Measurements from ENCODE around the gene RTN3. TPM values are rescaled to one million over a fixed set of nuclear protein-coding genes. Genes with fewer than 3 reads are reported as not detected.
"Not testable (repeated sequence)": the region's sequence is repeated elsewhere in the genome, so short reads cannot be mapped to it uniquely, and the experiment has no call there.

The RTN3 gene
- total RNA-seq, 1 donor from 2014 or later, result 116 TPM

GRCh38 chr11:63769714-63770455 lies 88.6 kb downstream of the RTN3 start:
- H3K27ac ChIP-seq, result peak overlapping the region; percentile 55
- H3K36me3 ChIP-seq, result no peaks in the 10 kb centered on the region
- no peak for TF ChIP-seq CTCF (IDR thresholded peaks at IDR 0.05)
- H3K27me3 ChIP-seq, result no peaks in the 10 kb centered on the region
- no peak for DNase-seq
- intact Hi-C loops (cut with DNase I), result no loop called here
- ATAC-seq, result no peak
- H3K4me1 ChIP-seq, result peaks cover 22% of the 10 kb centered on the region
- H3K4me3 ChIP-seq, result peak overlapping the region; percentile 82
- no peaks in the 10 kb centered on the region for H3K9me3 ChIP-seq

GRCh38 chr11:63770763-63771162 lies 89.5 kb downstream of the RTN3 start:
- intact Hi-C loops (cut with DNase I), result no loop called here
- peaks cover 22% of the 10 kb centered on the region for H3K4me1 ChIP-seq
- no peak overlapping the region for H3K27ac ChIP-seq
- no peaks in the 10 kb centered on the region for H3K36me3 ChIP-seq
- no peaks in the 10 kb centered on the region for H3K27me3 ChIP-seq
- no peaks in the 10 kb centered on the region for H3K9me3 ChIP-seq
- no peak overlapping the region for H3K4me3 ChIP-seq
- ATAC-seq, result no peak
- no peak for DNase-seq
- TF ChIP-seq CTCF (IDR thresholded peaks at IDR 0.05), result no peak

- intact Hi-C loops (cut with DNase I), result not testable (repeated sequence)
Measured at GRCh38 chr11:63771741-63772318, 90.5 kb downstream of the RTN3 start.

GRCh38 chr11:63775191-63775590 lies 93.9 kb downstream of the RTN3 start:
- DNase-seq (no peak), ATAC-seq (no peak)
- H3K27ac ChIP-seq, result no peak overlapping the region

More at GRCh38 chr11:63771741-63772318, 90.5 kb downstream of the RTN3 start:
- H3K4me1 ChIP-seq, result peaks cover 17% of the 10 kb centered on the region
- not testable (repeated sequence) for DNase-seq, H3K9me3 ChIP-seq, H3K27ac ChIP-seq, ATAC-seq, H3K36me3 ChIP-seq, H3K4me3 ChIP-seq, H3K27me3 ChIP-seq

GRCh38 chr11:63779039-63779438 lies 97.7 kb downstream of the RTN3 start:
- H3K4me1 ChIP-seq, result no peaks in the 10 kb centered on the region
- intact Hi-C loops (cut with DNase I), result no loop called here
- H3K36me3 ChIP-seq, result no peaks in the 10 kb centered on the region
- DNase-seq (no peak), ATAC-seq (no peak)
- no peak for TF ChIP-seq CTCF (IDR thresholded peaks at IDR 0.05)
- H3K4me3 ChIP-seq, result no peak overlapping the region
- no peaks in the 10 kb centered on the region for H3K9me3 ChIP-seq
- no peaks in the 10 kb centered on the region for H3K27me3 ChIP-seq
- H3K27ac ChIP-seq, result no peak overlapping the region

More at GRCh38 chr11:63775191-63775590, 93.9 kb downstream of the RTN3 start:
- no peak overlapping the region for H3K4me3 ChIP-seq
- no peaks in the 10 kb centered on the region for H3K9me3 ChIP-seq
- H3K27me3 ChIP-seq, result no peaks in the 10 kb centered on the region
- TF ChIP-seq CTCF (IDR thresholded peaks at IDR 0.05), result no peak
- H3K4me1 ChIP-seq, result peaks cover 2% of the 10 kb centered on the region
- intact Hi-C loops (cut with DNase I), result no loop called here
- H3K36me3 ChIP-seq, result no peaks in the 10 kb centered on the region

GRCh38 chr11:63782749-63783148 lies 101.4 kb downstream of the RTN3 start:
- ATAC-seq (no peak), DNase-seq (no peak)
- H3K36me3 ChIP-seq, result no peaks in the 10 kb centered on the region
- no peak overlapping the region for H3K27ac ChIP-seq
- TF ChIP-seq CTCF (IDR thresholded peaks at IDR 0.05), result no peak
- no peaks in the 10 kb centered on the region for H3K27me3 ChIP-seq
- H3K9me3 ChIP-seq, result no peaks in the 10 kb centered on the region
- no peak overlapping the region for H3K4me3 ChIP-seq
- H3K4me1 ChIP-seq, result no peaks in the 10 kb centered on the region
- intact Hi-C loops (cut with DNase I), result no loop called here

Measured in upper lobe of right lung (tissue), 1 donor.